Uterus (tissue), 4 donors: ENCODE results near the gene EPB41L2. TPM values are rescaled to one million over a fixed set of nuclear protein-coding genes. Genes with fewer than 3 reads are reported as not detected.
A peak's percentile ranks its signal among the peaks of the same experiment; 100 is the strongest.

Experiments used
- DNase-seq, 2 donors: peaks; one replicate each; pipeline ENCODE4 v3.0.0-alpha.2; 2019 to 2020
- H3K27ac ChIP-seq, 2 donors: fragments of 200-600 bp; sonication (generic); 1 replicate in 1 of 2; 2 replicates in 1 of 2; pipeline ENCODE4 v1.5.1; 2016 to 2018
- H3K27me3 ChIP-seq, 2 donors: fragments of 200-600 bp; sonication (generic); one replicate each; pipeline ENCODE4 v1.5.1; 2018 to 2019; ENCODE audit warnings: control low read depth in 1 of 2
- H3K36me3 ChIP-seq, 2 donors: fragments of 200-600 bp; sonication (generic); one replicate each; pipeline ENCODE4 v1.5.1; 2019; ENCODE audit warnings: control low read depth in 1 of 2
- H3K4me1 ChIP-seq, 2 donors: fragments of 200-600 bp; sonication (generic); one replicate each; pipeline ENCODE4 v1.5.1; 2018 to 2019; ENCODE audit warnings: control low read depth in 1 of 2
- H3K4me3 ChIP-seq, 2 donors: fragments of 200-600 bp; sonication (generic); 1 replicate in 1 of 2; 2 replicates in 1 of 2; pipeline ENCODE4 v1.5.1; 2018 to 2019; ENCODE audit warnings: mild to moderate bottlenecking in 1 of 2
- H3K9me3 ChIP-seq, 2 donors: fragments of 200-600 bp; sonication (generic); one replicate each; pipeline ENCODE4 v1.5.1; 2019; ENCODE audit warnings: control low read depth in 1 of 2
- POLR2A ChIP-seq, 2 donors: fragments of 450-650 bp; IDR thresholded peaks; one replicate each; pipeline ENCODE4 v1.6.1; 2016; ENCODE audit warnings: antibody characterized with exemption in 2 of 2, mild to moderate bottlenecking in 1 of 2, moderate library complexity in 1 of 2
- intact Hi-C: fragments of 100-400 bp; cut with DNase I; formaldehyde crosslinking; loops from one replicate; pipeline ENCODE4 v1.15.1; 2023; ENCODE audit warnings: low total_unique reads
- total RNA-seq, 4 donors: library from RNA; depleted of rRNA in 3 of 4; stranded (reverse); fragments of >200 nt in 3 of 4; gene quantifications; one replicate each; pipeline versions ENCODE4 v1.1.0 to v1.2.4, GENCODE V29; 2014 to 2023
- TF ChIP-seq, protein P1 (sequence below), 4 experiments: fragments of 200-600 bp in 2 of 4; fragments of 450-650 bp in 2 of 4; sonication (generic) in 2 of 4; IDR thresholded peaks; one replicate each; pipeline ENCODE4 v1.5.1; 2016 to 2019; ENCODE audit warnings: antibody characterized with exemption in 4 of 4, mild to moderate bottlenecking in 2 of 4, moderate library complexity in 1 of 4
- donor health status: DM: yes; HTN: yes; CAD: no.

The EPB41L2 gene
- total RNA-seq, 4 donors from 2014 or later, result 72.5 to 237 (median 148) TPM

DNA sequence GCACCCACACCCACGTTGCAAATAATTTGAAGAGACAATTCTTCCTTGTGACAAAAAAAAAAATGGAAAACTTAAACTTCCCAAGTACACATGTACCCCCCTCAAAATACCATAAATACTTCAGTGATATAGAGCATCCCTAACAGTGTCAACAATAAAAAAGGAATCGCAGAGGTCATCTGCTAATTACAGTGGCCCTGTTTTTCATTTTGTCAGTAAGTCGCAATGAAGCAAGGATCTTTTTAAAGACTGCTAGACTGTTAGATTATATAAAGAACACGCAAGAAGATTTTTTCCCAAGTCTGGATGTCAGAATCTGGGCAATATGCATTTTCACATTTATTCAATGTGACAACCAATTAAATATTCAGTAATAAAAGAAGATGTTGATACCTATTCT, 93.9 kb downstream of the EPB41L2 start:
- Histone ChIP-seq H3K4me3 (peak overlapping the region; percentile 18 to 33), H3K4me1 (peaks cover 0 to 5% of the 10 kb centered on the region in 2 donors), H3K27ac (peak overlapping the region; percentile 41 to 69), H3K9me3 (no peaks in the 10 kb centered on the region), H3K36me3 (no peaks in the 10 kb centered on the region), H3K27me3 (no peaks in the 10 kb centered on the region)
- intact Hi-C loops, result no loop called here
- no peak for DNase-seq
- TF ChIP-seq, protein P1, sequence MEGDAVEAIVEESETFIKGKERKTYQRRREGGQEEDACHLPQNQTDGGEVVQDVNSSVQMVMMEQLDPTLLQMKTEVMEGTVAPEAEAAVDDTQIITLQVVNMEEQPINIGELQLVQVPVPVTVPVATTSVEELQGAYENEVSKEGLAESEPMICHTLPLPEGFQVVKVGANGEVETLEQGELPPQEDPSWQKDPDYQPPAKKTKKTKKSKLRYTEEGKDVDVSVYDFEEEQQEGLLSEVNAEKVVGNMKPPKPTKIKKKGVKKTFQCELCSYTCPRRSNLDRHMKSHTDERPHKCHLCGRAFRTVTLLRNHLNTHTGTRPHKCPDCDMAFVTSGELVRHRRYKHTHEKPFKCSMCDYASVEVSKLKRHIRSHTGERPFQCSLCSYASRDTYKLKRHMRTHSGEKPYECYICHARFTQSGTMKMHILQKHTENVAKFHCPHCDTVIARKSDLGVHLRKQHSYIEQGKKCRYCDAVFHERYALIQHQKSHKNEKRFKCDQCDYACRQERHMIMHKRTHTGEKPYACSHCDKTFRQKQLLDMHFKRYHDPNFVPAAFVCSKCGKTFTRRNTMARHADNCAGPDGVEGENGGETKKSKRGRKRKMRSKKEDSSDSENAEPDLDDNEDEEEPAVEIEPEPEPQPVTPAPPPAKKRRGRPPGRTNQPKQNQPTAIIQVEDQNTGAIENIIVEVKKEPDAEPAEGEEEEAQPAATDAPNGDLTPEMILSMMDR (IDR thresholded peaks at IDR 0.05), result no peak
- no peak for TF ChIP-seq POLR2A (IDR thresholded peaks at IDR 0.05)

DNA sequence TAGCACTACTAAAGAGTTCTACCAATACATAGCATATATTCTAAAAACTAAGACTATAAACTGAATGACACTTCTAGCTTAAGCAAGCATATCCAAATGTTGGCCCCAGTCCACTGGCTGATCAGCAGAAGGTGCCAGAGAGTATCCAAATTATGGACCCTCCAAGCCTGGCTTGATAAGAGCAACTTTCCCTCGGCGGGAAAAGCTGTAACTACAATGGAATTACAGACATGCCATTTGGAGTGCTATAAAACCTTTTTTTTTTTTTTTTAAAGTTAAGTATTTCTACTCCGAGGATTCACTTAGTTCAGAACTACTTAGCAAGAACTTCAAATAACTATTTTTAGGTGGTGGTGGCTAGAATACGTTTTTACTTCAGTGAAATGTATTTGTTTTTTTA, 94.6 kb downstream of the EPB41L2 start:
- Histone ChIP-seq H3K27ac (peak overlapping the region; percentile 9 to 69), H3K4me3 (peak overlapping the region in 1 of 2 donors; percentile 8), H3K36me3 (no peaks in the 10 kb centered on the region), H3K9me3 (no peaks in the 10 kb centered on the region), H3K4me1 (peaks cover 0 to 5% of the 10 kb centered on the region in 2 donors), H3K27me3 (no peaks in the 10 kb centered on the region)
- intact Hi-C loops, result no loop called here
- no peak for DNase-seq
- TF ChIP-seq POLR2A (IDR thresholded peaks at IDR 0.05), result no peak
- TF ChIP-seq, protein P1 (IDR thresholded peaks at IDR 0.05), result no peak

DNA sequence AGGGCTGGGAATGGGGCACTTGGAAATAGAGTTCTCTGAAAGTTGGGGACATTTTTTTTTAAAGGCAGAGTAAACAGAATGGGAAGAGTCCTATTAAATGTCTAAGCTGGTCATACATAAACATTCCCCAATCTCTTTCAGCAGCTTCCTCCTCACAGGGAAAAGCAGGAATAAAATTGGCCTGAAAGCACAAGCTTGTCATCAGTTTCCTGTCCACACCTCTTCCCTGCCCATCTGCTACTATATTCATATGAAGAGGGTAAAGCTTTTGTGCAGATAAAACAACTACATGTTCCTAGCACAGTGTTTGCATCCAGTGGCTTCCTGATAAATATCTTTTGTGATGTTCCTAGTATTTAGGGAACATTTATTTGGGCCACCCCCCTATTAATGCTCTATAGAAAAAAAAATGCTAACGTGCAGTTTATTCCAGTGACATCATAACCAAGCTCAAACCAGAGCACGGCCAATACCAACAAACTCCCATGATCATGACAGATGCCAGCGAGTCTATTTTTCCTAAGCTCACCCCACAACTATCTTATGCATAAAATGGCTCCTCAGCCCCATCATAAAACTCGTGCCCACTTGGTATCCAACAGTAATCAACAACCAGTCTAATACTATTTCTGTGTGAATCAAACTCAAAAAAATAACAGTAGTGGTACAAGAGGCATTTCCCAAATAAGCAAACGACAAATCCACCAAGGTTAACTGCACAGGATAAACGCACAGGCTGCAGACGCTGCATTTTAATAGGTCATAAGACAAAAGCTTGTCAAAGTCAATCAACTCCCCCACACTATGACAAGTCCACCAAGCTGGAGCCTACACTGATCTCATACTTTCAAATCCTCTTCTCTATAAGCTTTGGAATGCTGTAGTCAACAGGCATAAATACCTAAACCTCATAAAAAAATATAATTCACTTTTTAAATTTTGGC, 95.3 kb downstream of the EPB41L2 start:
- H3K4me1 ChIP-seq, result peaks cover 0 to 5% of the 10 kb centered on the region in 2 donors
- no peaks in the 10 kb centered on the region for H3K27me3 ChIP-seq
- peak overlapping the region in 1 of 2 donors; percentile 8 for H3K4me3 ChIP-seq
- no peaks in the 10 kb centered on the region for H3K9me3 ChIP-seq
- peak overlapping the region; percentile 9 to 69 for H3K27ac ChIP-seq
- no peak for DNase-seq
- no peak for TF ChIP-seq POLR2A (IDR thresholded peaks at IDR 0.05)
- TF ChIP-seq, protein P1 (IDR thresholded peaks at IDR 0.05), result no peak
- no peaks in the 10 kb centered on the region for H3K36me3 ChIP-seq
- intact Hi-C loops, result no loop called here

DNA sequence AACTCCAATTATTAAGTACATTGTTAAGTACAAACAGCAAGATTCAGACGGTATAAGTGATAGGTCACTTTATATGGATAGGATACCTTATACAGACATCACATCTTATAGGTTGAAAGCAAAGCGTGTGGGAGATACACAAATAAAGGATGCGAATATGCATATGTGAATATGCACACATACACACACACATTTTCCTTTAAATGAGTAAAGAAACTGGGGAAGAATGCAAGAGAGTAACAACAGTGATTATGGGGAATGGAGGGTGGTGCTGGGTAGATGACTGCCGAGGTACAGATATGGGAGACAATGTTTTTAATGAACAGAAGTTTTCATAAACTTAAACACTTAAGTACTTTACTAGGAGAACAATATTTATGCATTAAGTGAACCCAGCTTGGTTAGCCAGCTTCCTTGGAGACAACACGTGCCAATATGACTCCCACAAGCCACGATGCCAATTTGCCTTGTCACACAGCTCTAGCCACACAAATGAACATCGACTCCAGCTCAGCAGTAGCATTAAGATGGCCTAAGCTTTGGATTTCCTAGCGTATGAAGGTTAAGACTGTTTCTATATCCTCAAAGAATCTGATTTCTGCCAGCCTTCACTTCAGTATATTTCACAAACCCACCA, 96.6 kb downstream of the EPB41L2 start:
- Histone ChIP-seq H3K36me3 (no peaks in the 10 kb centered on the region), H3K4me1 (peaks cover 0 to 5% of the 10 kb centered on the region in 2 donors), H3K9me3 (no peaks in the 10 kb centered on the region), H3K27me3 (no peaks in the 10 kb centered on the region), H3K27ac (no peak overlapping the region), H3K4me3 (no peak overlapping the region)
- TF ChIP-seq, protein P1 (IDR thresholded peaks at IDR 0.05), result no peak
- TF ChIP-seq POLR2A (IDR thresholded peaks at IDR 0.05), result no peak
- intact Hi-C loops, result no loop called here
- DNase-seq, result no peak

DNA sequence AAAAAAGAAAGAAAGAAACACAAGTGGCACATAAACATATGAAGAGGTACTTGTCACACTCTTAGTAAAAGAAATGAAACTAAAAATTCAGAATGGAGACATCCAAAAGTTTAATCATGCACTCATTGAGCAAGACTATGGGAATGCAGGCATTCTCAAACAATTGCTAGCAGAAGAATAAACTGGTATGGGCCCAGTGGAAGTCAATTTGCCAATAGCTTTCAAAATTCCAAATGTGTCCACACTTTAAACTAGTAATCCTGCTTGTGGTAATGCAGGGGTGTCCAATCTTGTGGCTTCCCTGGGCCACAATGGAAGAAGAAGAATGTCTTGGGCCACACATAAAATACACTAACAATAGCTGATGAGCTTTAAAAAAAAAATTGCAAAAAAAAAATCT, 97.4 kb downstream of the EPB41L2 start:
- no peak for DNase-seq
- Histone ChIP-seq H3K9me3 (no peaks in the 10 kb centered on the region), H3K27me3 (no peaks in the 10 kb centered on the region), H3K4me3 (no peak overlapping the region), H3K4me1 (peaks cover 0 to 5% of the 10 kb centered on the region in 2 donors), H3K27ac (no peak overlapping the region), H3K36me3 (no peaks in the 10 kb centered on the region)
- TF ChIP-seq, protein P1 (IDR thresholded peaks at IDR 0.05), result no peak
- intact Hi-C loops, result no loop called here
